C4-2B (cell line): ENCODE data around the gene SRBD1.

Source experiments
- H3K27ac ChIP-seq: fragments of 450-650 bp; 2 replicates; pipeline ENCODE4 v1.5.1; 2017
- ZFX ChIP-seq: fragments of 450-650 bp; IDR thresholded peaks from 2 replicates; pipeline ENCODE4 v1.6.1; 2017
- TF ChIP-seq, protein P1 (sequence below): fragments of 450-650 bp; conservative IDR thresholded peaks from 2 replicates; pipeline ENCODE4 v1.5.1; 2017; ENCODE audit warnings: mild to moderate bottlenecking

Gene SRBD1

DNA sequence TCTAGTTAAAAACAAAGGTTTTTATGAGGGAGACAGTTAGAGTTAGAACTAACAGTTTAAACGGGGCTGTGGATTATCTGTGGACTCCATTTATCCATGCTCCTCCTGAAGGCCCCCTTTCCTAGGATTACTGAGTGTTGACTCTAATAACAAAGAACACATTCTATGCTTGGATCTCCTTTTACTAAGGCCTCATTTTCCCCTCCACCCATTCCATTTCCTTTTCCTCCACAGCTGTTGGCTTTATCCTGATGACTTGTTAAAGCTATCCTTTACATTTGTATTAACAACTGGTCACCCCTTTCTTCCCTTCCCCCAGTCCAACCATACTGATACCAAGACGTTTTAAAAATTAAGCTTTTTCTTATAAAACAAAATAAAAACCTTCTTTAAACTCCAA, 220.6 kb downstream of the SRBD1 start:
- TF ChIP-seq, protein P1, sequence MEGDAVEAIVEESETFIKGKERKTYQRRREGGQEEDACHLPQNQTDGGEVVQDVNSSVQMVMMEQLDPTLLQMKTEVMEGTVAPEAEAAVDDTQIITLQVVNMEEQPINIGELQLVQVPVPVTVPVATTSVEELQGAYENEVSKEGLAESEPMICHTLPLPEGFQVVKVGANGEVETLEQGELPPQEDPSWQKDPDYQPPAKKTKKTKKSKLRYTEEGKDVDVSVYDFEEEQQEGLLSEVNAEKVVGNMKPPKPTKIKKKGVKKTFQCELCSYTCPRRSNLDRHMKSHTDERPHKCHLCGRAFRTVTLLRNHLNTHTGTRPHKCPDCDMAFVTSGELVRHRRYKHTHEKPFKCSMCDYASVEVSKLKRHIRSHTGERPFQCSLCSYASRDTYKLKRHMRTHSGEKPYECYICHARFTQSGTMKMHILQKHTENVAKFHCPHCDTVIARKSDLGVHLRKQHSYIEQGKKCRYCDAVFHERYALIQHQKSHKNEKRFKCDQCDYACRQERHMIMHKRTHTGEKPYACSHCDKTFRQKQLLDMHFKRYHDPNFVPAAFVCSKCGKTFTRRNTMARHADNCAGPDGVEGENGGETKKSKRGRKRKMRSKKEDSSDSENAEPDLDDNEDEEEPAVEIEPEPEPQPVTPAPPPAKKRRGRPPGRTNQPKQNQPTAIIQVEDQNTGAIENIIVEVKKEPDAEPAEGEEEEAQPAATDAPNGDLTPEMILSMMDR = no peak
- TF ChIP-seq ZFX = no peak
- H3K27ac ChIP-seq = no peak overlapping the region

DNA sequence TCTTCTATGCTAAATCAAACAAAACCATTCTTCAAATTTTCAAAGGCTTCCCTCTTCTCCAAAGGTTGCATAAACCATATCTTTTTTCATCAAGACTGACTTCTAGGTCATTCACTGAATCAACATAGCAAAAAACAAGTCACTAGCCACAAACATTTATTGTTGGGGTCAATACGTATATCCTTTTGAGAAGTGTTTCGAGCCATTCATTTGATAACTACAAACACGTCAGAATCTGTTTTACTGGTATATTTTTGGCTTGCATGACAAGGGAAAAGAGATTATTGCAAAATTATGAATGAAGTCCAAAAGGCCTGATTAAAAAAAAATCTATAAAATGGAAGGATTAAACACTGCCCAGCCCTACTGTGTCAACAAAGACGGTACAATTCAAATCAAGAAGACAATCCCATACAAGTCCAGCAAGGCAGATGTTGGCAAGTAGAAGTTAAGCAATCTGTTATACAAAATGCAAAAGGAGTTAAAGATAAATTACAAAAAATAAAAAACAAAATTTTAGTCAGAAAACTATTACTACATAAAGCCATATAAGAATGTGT, 222.4 kb downstream of the SRBD1 start:
- H3K27ac ChIP-seq = no peak overlapping the region
- TF ChIP-seq, protein P1 = no peak
- no peak for TF ChIP-seq ZFX

DNA sequence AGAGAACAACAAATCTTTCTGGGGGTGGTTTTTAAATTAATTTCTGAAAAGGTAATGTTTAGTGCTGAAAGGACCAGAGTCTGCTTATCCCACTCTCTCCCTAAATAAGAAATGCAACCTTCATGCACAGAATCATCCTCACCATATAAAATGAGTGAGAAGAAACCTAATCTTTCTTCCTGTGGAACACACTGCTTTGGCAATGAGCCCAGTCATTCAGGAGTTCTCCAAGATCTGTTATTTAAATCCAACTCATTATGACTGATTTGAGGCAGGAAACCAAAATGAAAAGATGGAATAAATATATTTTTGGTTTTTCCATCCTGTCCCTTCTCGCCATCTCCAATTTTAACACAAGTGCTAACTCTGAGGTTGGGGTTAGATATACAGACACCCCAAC, 228.3 kb downstream of the SRBD1 start:
- no peak for TF ChIP-seq ZFX
- TF ChIP-seq, protein P1 = no peak
- no peak overlapping the region for H3K27ac ChIP-seq

DNA sequence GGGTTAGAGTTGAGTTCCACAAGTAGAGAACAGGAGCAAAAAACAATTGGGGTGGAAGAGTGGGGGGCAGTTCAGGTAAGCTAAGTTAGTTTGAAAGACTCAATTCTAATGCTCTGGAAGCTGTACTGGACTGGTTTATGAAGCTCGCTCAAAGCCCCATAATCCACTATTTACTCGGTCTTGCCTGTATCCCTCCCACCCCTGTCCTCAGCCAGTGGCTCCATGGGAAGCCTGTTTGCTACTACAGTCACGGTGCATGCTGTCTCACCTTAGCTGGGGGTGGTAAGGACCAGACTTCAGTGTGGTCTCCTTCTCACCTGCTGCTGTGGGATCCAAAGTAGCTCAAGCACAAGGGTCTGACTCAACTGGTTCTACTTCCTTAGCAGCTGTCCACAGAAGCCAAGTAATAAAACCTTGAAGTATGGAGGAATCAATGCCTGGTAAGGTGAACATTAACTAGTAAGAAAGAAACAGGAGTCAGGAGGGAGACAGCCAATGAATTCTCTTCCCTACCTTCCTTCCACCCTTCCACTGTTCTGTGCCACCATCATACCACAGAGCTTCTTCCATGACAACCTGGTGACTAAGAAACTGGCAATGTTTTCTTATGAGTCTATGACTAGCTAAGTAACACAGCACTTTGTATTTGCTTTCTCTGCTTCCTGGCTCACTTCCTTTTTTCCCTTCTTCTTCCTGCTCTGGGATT, 230.8 kb downstream of the SRBD1 start:
- no peak overlapping the region for H3K27ac ChIP-seq
- TF ChIP-seq ZFX = no peak
- TF ChIP-seq, protein P1 = no peak

DNA sequence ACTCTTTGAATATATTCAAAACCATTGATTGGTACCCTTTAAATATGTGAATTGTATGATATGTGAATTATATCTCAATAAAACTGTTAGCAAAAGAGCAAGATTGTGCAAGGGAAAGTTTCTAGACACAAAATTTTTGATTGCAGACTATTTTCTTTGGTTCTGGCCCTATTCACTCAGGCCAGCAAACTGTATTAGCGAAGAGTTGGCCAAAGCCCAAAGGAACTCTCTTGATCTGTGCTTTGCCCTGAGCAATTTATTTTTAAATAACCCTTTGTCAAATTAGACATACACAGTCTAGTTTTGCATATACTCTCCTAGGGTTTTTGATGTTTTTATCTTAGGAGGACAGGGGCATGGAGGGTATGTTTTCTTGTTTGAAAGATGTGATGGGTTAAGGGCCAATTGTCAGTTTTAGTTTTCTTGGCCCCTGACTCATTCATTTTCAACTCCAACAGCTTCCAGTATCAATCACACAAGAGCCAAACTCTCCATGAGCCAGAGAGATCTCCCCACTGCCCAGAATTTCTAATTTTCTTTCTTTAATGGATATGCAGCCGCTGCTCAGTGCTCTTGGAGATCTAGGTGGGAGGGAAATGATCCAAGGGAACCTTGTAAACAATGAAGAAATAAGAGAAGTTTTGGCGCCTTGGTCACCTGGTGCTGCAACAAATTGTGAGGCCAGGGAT, 231.5 kb downstream of the SRBD1 start:
- H3K27ac ChIP-seq = no peak overlapping the region
- TF ChIP-seq, protein P1 = no peak
- no peak for TF ChIP-seq ZFX

DNA sequence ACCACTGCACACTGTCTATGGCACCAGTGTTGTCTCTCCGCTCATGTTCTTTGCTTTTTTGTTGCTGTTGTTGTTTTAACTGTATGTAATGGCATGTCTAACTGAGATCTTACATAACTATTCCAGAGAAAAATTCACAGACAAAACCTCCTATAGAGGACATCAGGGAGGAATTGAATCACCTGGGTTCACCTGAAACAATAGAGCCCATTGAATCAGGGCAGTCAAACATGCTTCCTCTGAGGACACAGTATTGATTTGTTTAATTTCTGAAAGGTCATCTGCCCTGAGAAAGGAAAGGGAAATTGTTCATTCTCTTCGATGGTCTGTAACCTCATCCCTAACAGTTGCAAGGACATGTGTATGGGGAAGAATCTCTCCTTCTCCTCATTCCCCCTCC, 237.5 kb downstream of the SRBD1 start:
- no peak for TF ChIP-seq ZFX
- TF ChIP-seq, protein P1 = no peak
- H3K27ac ChIP-seq = no peak overlapping the region

DNA sequence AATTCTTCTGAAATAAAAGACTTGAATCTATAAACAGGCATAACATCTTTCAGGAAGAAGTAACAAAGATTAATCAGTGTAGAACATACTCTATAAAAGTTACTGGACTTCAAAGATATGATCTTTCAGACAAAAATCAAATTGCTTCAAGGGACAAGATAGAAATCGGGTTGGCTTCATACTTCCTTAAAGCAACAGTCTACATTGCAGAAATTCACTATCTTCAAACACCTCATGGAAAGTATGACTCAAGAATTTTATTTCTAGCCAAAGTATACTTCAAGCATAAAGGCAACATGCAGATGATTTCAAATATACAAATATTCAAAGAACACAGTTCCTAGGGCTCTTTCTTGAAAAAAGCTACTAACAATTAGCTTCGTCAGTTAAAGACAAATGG, 240.7 kb downstream of the SRBD1 start:
- TF ChIP-seq, protein P1 = no peak
- no peak for TF ChIP-seq ZFX
- H3K27ac ChIP-seq = no peak overlapping the region
